Inflammatory macrophage (primary cell): ENCODE results near the gene MKX.
"Not testable (repeated sequence)": the region's sequence is repeated elsewhere in the genome, so short reads cannot be mapped to it uniquely, and the experiment has no call there.

Experiments
- DNase-seq, 2 donors: peaks; one replicate each; pipeline ENCODE4 v3.0.0-alpha.2; 2020 to 2022

Gene MKX

GRCh38 chr10:27692663-27693062 lies 53.0 kb downstream of the MKX start:
- DNase-seq = no peak

GRCh38 chr10:27688991-27689390 lies 56.6 kb downstream of the MKX start:
- no peak for DNase-seq

- no peak for DNase-seq
Observed at GRCh38 chr10:27688276-27688675, 57.3 kb downstream of the MKX start.

- DNase-seq = no peak
Observed at GRCh38 chr10:27687743-27688142, 57.9 kb downstream of the MKX start.

- DNase-seq = no peak
Observed at GRCh38 chr10:27687326-27687725, 58.3 kb downstream of the MKX start.

GRCh38 chr10:27685681-27686080 lies 59.9 kb downstream of the MKX start:
- DNase-seq = no peak

GRCh38 chr10:27683226-27683625 lies 62.4 kb downstream of the MKX start:
- DNase-seq = no peak

GRCh38 chr10:27681795-27682194 lies 63.8 kb downstream of the MKX start:
- DNase-seq = not testable (repeated sequence)

GRCh38 chr10:27680691-27681605 lies 64.7 kb downstream of the MKX start:
- DNase-seq = no peak

- no peak for DNase-seq
Observed at GRCh38 chr10:27680006-27680557, 65.5 kb downstream of the MKX start.

- no peak for DNase-seq
Observed at GRCh38 chr10:27679369-27679912, 66.2 kb downstream of the MKX start.

- no peak for DNase-seq
Observed at GRCh38 chr10:27678166-27678565, 67.5 kb downstream of the MKX start.

GRCh38 chr10:27673065-27673464 lies 72.6 kb downstream of the MKX start:
- no peak for DNase-seq

- no peak for DNase-seq
Observed at GRCh38 chr10:27671821-27672220, 73.8 kb downstream of the MKX start.

GRCh38 chr10:27664461-27664860 lies 81.2 kb downstream of the MKX start:
- peak; percentile 61 for DNase-seq

GRCh38 chr10:27663621-27664020 lies 82.0 kb downstream of the MKX start:
- no peak for DNase-seq

GRCh38 chr10:27661514-27662286 lies 83.9 kb downstream of the MKX start:
- DNase-seq = no peak

GRCh38 chr10:27660711-27661110 lies 84.9 kb downstream of the MKX start:
- peak; percentile 24 to 56 for DNase-seq

- DNase-seq = peak; percentile 58 to 61
Observed at GRCh38 chr10:27660268-27660667, 85.4 kb downstream of the MKX start.

- DNase-seq = no peak
Observed at GRCh38 chr10:27659786-27660185, 85.8 kb downstream of the MKX start.

GRCh38 chr10:27658788-27659187 lies 86.8 kb downstream of the MKX start:
- DNase-seq = no peak

- DNase-seq = no peak
Observed at GRCh38 chr10:27655296-27655695, 90.3 kb downstream of the MKX start.

- no peak for DNase-seq
Observed at GRCh38 chr10:27654284-27654683, 91.3 kb downstream of the MKX start.
